ENCODE results near the gene ZBED4.

DNA sequence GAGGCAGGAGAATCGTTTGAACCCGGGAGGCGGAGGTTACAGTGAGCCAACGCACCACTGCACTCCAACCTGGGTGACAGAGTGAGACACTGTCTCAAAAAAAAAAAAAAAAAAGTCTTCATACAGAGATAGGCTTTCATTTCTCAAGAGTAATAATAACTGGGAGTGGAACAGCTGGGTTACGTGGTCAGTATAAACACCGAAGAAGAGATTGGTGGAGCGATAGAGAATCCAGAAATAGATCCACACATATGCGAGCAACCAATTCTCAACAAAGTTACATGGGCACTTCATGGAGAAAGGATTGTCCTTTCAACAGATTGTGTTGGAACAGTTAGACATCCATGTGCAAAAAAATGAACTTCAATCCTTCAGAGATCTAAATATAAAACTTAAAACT lies 24.6 kb downstream of the ZBED4 start:
- TF ChIP-seq POLR2A (IDR thresholded peaks at IDR 0.05) (no peak), EP300 (IDR thresholded peaks at IDR 0.05) (no peak), POLR2AphosphoS5 (IDR thresholded peaks at IDR 0.05) (no peak)
- TF ChIP-seq, protein P1, sequence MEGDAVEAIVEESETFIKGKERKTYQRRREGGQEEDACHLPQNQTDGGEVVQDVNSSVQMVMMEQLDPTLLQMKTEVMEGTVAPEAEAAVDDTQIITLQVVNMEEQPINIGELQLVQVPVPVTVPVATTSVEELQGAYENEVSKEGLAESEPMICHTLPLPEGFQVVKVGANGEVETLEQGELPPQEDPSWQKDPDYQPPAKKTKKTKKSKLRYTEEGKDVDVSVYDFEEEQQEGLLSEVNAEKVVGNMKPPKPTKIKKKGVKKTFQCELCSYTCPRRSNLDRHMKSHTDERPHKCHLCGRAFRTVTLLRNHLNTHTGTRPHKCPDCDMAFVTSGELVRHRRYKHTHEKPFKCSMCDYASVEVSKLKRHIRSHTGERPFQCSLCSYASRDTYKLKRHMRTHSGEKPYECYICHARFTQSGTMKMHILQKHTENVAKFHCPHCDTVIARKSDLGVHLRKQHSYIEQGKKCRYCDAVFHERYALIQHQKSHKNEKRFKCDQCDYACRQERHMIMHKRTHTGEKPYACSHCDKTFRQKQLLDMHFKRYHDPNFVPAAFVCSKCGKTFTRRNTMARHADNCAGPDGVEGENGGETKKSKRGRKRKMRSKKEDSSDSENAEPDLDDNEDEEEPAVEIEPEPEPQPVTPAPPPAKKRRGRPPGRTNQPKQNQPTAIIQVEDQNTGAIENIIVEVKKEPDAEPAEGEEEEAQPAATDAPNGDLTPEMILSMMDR (IDR thresholded peaks at IDR 0.05) = no peak
